ENCODE results near the gene TJAP1. TPM values are rescaled to one million over a fixed set of nuclear protein-coding genes. Genes with fewer than 3 reads are reported as not detected.

The TJAP1 gene
- total RNA-seq, 6 experiments from 2014 or later = 9.2 to 16.0 (median 12.9) TPM

DNA sequence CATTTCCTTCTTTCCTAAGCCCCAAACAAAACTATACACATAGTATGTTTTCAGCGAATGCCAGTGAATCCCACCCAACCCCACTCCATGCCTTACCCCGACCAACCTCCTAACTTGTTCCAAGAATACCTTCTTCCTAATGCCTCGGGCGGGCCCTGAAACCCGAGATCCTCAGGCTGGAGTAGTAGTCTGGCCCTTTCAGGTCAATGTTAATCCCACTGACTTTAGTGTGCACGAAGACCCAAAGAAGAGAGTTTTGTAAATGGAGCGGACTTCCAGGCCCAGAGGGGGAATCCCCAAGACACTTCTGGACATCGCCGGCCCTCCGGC, 39.0 kb downstream of the TJAP1 start:
- Histone ChIP-seq H3K27ac (peak overlapping the region; percentile 63 to 71 (median 68)), H3K27me3 (no peaks in the 10 kb centered on the region), H3K9me3 (no peaks in the 10 kb centered on the region), H3K4me1 (peaks cover 0 to 23% (median 10%) of the 10 kb centered on the region in 4 donors), H3K4me3 (peak overlapping the region; percentile 77 to 83 (median 77)), H3K36me3 (peaks cover 5 to 63% (median 23%) of the 10 kb centered on the region in 4 donors)
- under 1% methylated on average over 9 of the region's 10 CpGs for WGBS (ENCODE audit: insufficient coverage, low coverage, low lambda C conversion rate, missing lambda C conversion rate)
- intact Hi-C loops (cut with DNase I) = no loop called here
- no peak for DNase-seq
- TF ChIP-seq, protein P1, sequence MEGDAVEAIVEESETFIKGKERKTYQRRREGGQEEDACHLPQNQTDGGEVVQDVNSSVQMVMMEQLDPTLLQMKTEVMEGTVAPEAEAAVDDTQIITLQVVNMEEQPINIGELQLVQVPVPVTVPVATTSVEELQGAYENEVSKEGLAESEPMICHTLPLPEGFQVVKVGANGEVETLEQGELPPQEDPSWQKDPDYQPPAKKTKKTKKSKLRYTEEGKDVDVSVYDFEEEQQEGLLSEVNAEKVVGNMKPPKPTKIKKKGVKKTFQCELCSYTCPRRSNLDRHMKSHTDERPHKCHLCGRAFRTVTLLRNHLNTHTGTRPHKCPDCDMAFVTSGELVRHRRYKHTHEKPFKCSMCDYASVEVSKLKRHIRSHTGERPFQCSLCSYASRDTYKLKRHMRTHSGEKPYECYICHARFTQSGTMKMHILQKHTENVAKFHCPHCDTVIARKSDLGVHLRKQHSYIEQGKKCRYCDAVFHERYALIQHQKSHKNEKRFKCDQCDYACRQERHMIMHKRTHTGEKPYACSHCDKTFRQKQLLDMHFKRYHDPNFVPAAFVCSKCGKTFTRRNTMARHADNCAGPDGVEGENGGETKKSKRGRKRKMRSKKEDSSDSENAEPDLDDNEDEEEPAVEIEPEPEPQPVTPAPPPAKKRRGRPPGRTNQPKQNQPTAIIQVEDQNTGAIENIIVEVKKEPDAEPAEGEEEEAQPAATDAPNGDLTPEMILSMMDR (IDR thresholded peaks at IDR 0.05) = no peak
- TF ChIP-seq POLR2A (IDR thresholded peaks at IDR 0.05) = no peak
- no peak for ATAC-seq

DNA sequence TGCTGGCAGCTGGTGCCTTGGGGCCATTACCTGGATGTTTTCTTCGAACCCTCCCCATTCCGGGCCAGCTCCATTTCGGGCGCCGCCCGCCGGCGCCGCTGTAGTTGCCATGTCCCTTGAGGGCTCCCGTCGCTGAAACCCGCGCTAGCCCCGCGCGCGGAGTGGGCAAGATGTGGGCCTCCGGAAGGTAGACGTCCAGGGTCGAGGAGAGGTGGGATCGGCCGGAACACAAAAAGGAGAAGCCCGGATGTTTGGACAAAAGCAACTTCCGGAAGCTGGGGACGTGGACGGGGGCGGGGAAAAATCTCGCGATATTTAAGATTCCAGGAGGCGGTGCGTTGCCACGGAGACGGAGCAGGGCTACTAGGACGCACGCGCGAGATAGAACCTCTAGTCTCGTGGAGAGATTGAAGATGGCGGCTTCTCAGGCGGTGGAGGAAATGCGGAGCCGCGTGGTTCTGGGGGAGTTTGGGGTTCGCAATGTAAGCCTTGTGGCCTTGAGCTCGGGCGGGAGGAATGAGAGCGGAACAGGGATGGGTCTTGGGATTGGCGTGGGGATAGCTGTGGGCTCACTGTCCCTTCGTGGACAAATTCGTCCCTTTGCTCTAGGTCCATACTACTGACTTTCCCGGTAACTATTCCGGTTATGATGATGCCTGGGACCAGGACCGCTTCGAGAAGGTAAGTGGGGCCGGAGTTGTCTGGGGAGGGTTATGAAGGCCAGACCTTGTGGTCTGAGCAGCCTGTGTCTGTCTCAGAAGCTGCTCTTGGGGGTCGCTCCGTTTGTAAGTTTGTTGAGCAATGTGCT, 39.5 kb downstream of the TJAP1 start, which contains the start of the genes POLR1C and YIPF3:
TSS of gene POLR1C (plus strand) at position 393 of the 808 bp plus-strand sequence. CDS start at position 414, 21 bp downstream.
TSS of gene YIPF3 (minus strand) at position 230 of the 808 bp plus-strand sequence. CDS start at position 111, 119 bp downstream.
- Histone ChIP-seq H3K9me3 (no peaks in the 10 kb centered on the region), H3K4me3 (peak within 1 kb of the TSS; percentile 77 to 83 (median 77)), H3K27ac (peak within 1 kb of the TSS; percentile 63 to 71 (median 68)), H3K27me3 (no peaks in the 10 kb centered on the region), H3K36me3 (peaks cover 5 to 64% (median 25%) of the 10 kb centered on the region in 4 donors), H3K4me1 (peaks cover 0 to 23% (median 10%) of the 10 kb centered on the region in 4 donors)
- ATAC-seq (peak; percentile 91 to 97 (median 96)), DNase-seq (peak; percentile 96 to 98 (median 97))
- under 1% methylated on average over 52 of the region's 57 CpGs for WGBS (ENCODE audit: insufficient coverage, low coverage, low lambda C conversion rate, missing lambda C conversion rate)
- TF ChIP-seq, protein P1 (IDR thresholded peaks at IDR 0.05) = no peak
- peak; percentile 28 for TF ChIP-seq POLR2A (IDR thresholded peaks at IDR 0.05)
- intact Hi-C loops (cut with DNase I) = no loop called here

DNA sequence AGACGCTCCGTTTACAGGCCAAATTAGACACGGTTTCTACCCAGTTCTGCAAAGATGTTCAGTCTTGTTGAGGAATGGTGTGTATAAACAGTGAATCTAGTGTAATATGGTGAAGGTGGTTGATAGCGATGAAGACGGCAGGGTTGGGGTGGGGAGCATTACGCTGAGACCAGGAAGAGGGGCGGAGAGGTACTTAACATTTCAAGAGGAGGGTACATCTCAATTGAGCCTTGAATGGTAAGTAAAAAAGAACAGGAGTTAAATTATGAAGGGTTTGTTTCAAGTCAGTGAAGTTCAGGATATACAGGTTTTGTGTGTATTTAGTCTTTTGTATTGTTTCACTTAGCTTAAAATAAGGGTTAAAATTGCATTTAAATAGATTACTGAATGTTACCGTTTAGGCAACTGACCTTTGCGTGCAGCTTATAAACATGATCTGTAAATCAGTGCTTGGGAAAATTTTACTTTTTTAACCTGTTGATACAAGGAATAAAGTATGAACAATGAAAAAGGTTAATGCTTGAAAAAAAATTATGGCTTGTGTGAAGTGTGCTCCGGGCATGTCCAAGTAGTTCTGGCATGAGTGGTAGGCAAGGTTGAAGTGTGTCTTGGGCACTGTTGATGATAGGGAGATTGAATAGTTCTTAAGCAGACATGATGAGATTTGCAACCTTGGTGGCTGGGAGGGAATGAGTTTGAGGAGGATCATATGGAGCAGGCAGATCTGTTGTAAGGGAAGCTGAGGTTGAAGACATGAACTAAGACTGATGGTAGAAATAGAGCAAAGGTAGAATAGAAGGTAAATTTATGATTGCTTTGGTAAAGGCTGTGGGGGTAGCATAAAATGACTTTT, 40.4 kb downstream of the TJAP1 start:
- no peak for TF ChIP-seq POLR2A (IDR thresholded peaks at IDR 0.05)
- TF ChIP-seq, protein P1 (IDR thresholded peaks at IDR 0.05) = no peak
- no peaks in the 10 kb centered on the region for H3K27me3 ChIP-seq
- H3K4me3 ChIP-seq = peak overlapping the region; percentile 77 to 83 (median 77)
- intact Hi-C loops (cut with DNase I) = no loop called here
- peaks cover 0 to 23% (median 10%) of the 10 kb centered on the region in 4 donors for H3K4me1 ChIP-seq
- H3K9me3 ChIP-seq = no peaks in the 10 kb centered on the region
- peak overlapping the region in 1 of 3 donors; percentile 21 for H3K27ac ChIP-seq
- H3K36me3 ChIP-seq = peaks cover 5 to 64% (median 29%) of the 10 kb centered on the region in 4 donors
- 4% methylated on average over 10 of the region's 10 CpGs for WGBS (ENCODE audit: insufficient coverage, low coverage, low lambda C conversion rate, missing lambda C conversion rate)
- ATAC-seq (no peak), DNase-seq (no peak)

DNA sequence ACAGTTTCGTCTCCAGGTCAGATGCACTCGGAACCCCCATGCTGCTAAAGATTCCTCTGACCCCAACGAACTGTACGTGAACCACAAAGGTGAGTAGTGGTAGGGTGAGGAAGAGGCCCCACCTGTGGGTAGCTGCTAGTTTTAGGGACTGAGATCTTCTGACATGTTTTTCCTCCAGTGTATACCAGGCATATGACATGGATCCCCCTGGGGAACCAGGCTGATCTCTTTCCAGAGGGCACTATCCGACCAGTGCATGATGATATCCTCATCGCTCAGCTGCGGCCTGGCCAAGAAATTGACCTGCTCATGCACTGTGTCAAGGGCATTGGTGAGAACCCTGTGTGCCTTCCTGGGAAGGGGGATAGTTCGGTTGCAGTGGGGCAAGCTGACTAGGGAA, 42.7 kb downstream of the TJAP1 start:
- TF ChIP-seq POLR2A (IDR thresholded peaks at IDR 0.05) = no peak
- TF ChIP-seq, protein P1 (IDR thresholded peaks at IDR 0.05) = no peak
- DNase-seq (no peak), ATAC-seq (no peak)
- H3K36me3 ChIP-seq = peaks cover 7 to 60% (median 23%) of the 10 kb centered on the region in 4 donors
- no peaks in the 10 kb centered on the region for H3K27me3 ChIP-seq
- H3K9me3 ChIP-seq = no peaks in the 10 kb centered on the region
- WGBS (ENCODE audit: insufficient coverage, low coverage, low lambda C conversion rate, missing lambda C conversion rate) = 100% methylated on average over 1 of the region's 8 CpGs
- H3K4me3 ChIP-seq = no peak overlapping the region
- intact Hi-C loops (cut with DNase I) = no loop called here
- no peak overlapping the region for H3K27ac ChIP-seq
- H3K4me1 ChIP-seq = peaks cover 0 to 21% (median 10%) of the 10 kb centered on the region in 4 donors
